ENCODE data around the gene PFKFB4. TPM values are rescaled to one million over a fixed set of nuclear protein-coding genes. Genes with fewer than 3 reads are reported as not detected.

PFKFB4 gene
- total RNA-seq, 2 donors from 2014 or later: 12.6 to 19.0 TPM

DNA sequence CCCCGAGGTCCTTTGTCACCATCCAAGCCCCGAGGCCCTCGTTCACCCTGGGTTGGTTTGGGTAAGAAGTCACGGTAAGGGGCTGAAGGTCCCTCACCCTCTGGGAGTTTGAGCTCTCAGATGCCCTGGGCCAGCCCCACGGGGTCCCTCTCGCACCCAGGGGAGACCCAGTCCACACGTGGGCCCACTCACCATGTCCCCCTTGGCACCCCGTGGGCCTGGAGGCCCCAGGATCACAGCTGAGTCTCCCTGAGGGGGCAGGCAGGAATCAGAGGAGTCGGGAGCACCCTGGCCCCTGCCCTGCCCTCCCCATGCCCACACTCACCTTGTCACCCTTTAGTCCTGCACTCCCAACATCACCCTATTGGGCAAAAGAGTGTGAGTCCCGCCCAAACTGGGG, 12.8 kb upstream of the PFKFB4 start:
- TF ChIP-seq, protein P1, sequence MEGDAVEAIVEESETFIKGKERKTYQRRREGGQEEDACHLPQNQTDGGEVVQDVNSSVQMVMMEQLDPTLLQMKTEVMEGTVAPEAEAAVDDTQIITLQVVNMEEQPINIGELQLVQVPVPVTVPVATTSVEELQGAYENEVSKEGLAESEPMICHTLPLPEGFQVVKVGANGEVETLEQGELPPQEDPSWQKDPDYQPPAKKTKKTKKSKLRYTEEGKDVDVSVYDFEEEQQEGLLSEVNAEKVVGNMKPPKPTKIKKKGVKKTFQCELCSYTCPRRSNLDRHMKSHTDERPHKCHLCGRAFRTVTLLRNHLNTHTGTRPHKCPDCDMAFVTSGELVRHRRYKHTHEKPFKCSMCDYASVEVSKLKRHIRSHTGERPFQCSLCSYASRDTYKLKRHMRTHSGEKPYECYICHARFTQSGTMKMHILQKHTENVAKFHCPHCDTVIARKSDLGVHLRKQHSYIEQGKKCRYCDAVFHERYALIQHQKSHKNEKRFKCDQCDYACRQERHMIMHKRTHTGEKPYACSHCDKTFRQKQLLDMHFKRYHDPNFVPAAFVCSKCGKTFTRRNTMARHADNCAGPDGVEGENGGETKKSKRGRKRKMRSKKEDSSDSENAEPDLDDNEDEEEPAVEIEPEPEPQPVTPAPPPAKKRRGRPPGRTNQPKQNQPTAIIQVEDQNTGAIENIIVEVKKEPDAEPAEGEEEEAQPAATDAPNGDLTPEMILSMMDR (conservative IDR thresholded peaks at IDR 0.05): no peak
- no peak overlapping the region for H3K27ac Mint-ChIP-seq
- Histone ChIP-seq H3K36me3 (ENCODE audit: control insufficient read depth, insufficient read depth, low read length) (no peaks in the 10 kb centered on the region), H3K27ac (ENCODE audit: low read depth, low read length) (no peak overlapping the region), H3K4me3 (ENCODE audit: low read length) (no peak overlapping the region), H3K4me1 (ENCODE audit: control insufficient read depth, insufficient read depth, low read length) (no peaks in the 10 kb centered on the region), H3K27me3 (ENCODE audit: control insufficient read depth, insufficient read depth, low read length, poor library complexity, severe bottlenecking) (no peaks in the 10 kb centered on the region), H3K9ac (ENCODE audit: extremely low read depth, low read length, poor library complexity, severe bottlenecking) (no peak overlapping the region), H3K9me3 (ENCODE audit: control insufficient read depth, low read length) (no peaks in the 10 kb centered on the region)
- DNase-seq: no peak
- H3K4me1 Mint-ChIP-seq: no peaks in the 10 kb centered on the region
- H3K36me3 Mint-ChIP-seq (ENCODE audit: low read depth): no peaks in the 10 kb centered on the region
- 90 to 100% methylated on average over 2 to 10 of the region's 10 CpGs for WGBS, 2 experiments (ENCODE audit: insufficient coverage in 1 of 2, insufficient read length in 1 of 2)
- H3K9me3 Mint-ChIP-seq: no peaks in the 10 kb centered on the region
- no peaks in the 10 kb centered on the region for H3K27me3 Mint-ChIP-seq (ENCODE audit: insufficient read depth)
- H3K4me3 Mint-ChIP-seq: no peak overlapping the region

DNA sequence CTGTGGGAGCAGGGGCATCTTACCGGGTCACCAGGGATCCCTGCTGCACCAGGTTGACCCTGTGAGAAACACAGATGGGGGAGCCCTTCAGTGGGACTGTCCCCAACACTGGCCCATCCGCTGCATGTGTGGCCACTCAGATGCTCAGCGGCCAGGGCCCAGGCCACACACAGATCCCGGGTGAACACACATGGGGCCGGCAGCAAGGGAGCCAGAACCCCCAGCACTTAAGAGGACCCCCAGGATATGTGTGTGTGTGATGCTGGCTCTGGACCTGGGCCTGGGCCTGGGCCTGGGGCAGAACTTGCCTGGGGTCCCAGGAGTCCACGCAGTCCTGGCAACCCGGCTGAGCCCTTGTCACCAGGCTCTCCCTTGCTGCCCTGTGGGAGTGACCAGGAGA, 11.9 kb upstream of the PFKFB4 start:
- H3K27me3 ChIP-seq (ENCODE audit: control insufficient read depth, insufficient read depth, low read length, poor library complexity, severe bottlenecking): no peaks in the 10 kb centered on the region
- DNase-seq: no peak
- no peaks in the 10 kb centered on the region for H3K9me3 ChIP-seq (ENCODE audit: control insufficient read depth, low read length)
- H3K4me1 ChIP-seq (ENCODE audit: control insufficient read depth, insufficient read depth, low read length): no peaks in the 10 kb centered on the region
- Mint-ChIP-seq H3K36me3 (ENCODE audit: low read depth) (no peaks in the 10 kb centered on the region), H3K27me3 (ENCODE audit: insufficient read depth) (no peaks in the 10 kb centered on the region), H3K27ac (no peak overlapping the region), H3K4me3 (no peak overlapping the region), H3K9me3 (no peaks in the 10 kb centered on the region), H3K4me1 (peaks cover 4% of the 10 kb centered on the region)
- no peak overlapping the region for H3K9ac ChIP-seq (ENCODE audit: extremely low read depth, low read length, poor library complexity, severe bottlenecking)
- H3K27ac ChIP-seq (ENCODE audit: low read depth, low read length): no peak overlapping the region
- TF ChIP-seq, protein P1 (conservative IDR thresholded peaks at IDR 0.05): no peak
- H3K36me3 ChIP-seq (ENCODE audit: control insufficient read depth, insufficient read depth, low read length): no peaks in the 10 kb centered on the region
- WGBS, 2 experiments (ENCODE audit: insufficient coverage in 1 of 2, insufficient read length in 1 of 2): 83 to 92% methylated on average over 6 to 7 of the region's 7 CpGs
- no peak overlapping the region for H3K4me3 ChIP-seq (ENCODE audit: low read length)

DNA sequence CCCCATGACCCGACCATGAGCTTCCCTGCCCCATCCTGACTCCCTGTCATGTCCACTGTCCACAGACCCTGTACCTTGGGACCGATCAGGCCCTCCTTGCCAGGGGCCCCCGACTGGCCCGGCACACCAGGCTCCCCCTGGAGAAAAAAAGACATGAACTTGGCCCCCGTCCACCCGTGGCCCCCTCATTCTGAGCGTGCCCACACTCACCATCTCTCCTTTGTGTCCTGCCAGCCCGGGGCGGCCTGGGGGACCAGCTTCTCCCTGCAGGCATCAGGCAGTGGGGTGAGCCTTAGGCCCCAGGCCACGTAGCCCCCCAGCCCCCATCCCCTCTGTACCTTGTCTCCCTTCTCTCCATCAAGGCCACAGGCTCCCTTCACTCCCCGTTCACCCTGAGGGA, 10.9 kb upstream of the PFKFB4 start:
- Histone ChIP-seq H3K9me3 (ENCODE audit: control insufficient read depth, low read length) (no peaks in the 10 kb centered on the region), H3K9ac (ENCODE audit: extremely low read depth, low read length, poor library complexity, severe bottlenecking) (no peak overlapping the region), H3K4me3 (ENCODE audit: low read length) (no peak overlapping the region), H3K4me1 (ENCODE audit: control insufficient read depth, insufficient read depth, low read length) (no peaks in the 10 kb centered on the region), H3K27ac (ENCODE audit: low read depth, low read length) (no peak overlapping the region), H3K36me3 (ENCODE audit: control insufficient read depth, insufficient read depth, low read length) (no peaks in the 10 kb centered on the region), H3K27me3 (ENCODE audit: control insufficient read depth, insufficient read depth, low read length, poor library complexity, severe bottlenecking) (no peaks in the 10 kb centered on the region)
- TF ChIP-seq, protein P1 (conservative IDR thresholded peaks at IDR 0.05): no peak
- Mint-ChIP-seq H3K27me3 (ENCODE audit: insufficient read depth) (no peaks in the 10 kb centered on the region), H3K4me1 (peaks cover 11% of the 10 kb centered on the region), H3K27ac (peak overlapping the region; percentile 75), H3K4me3 (no peak overlapping the region), H3K36me3 (ENCODE audit: low read depth) (no peaks in the 10 kb centered on the region), H3K9me3 (no peaks in the 10 kb centered on the region)
- WGBS, 2 experiments (ENCODE audit: insufficient coverage in 1 of 2, insufficient read length in 1 of 2): 87 to 90% methylated on average over 5 to 11 of the region's 11 CpGs
- no peak for DNase-seq

Measured in endodermal cell (in vitro differentiated cells).